Esophagus muscularis mucosa (tissue), 4 donors: ENCODE results near the gene DSCAML1.

Experiments
- EP300 ChIP-seq: sonication (generic); formaldehyde crosslinking; IDR thresholded peaks from one replicate; pipeline ENCODE4 v1.6.1; 2017; ENCODE audit warnings: antibody characterized with exemption
- POLR2A ChIP-seq: fragments of 450-650 bp; IDR thresholded peaks from one replicate; pipeline ENCODE4 v1.6.1; 2017; ENCODE audit warnings: antibody characterized with exemption, moderate library complexity, mild to moderate bottlenecking, low read depth
- TF ChIP-seq, protein P1 (sequence below), 3 experiments: fragments of 200-600 bp in 2 of 3; fragments of 450-650 bp in 1 of 3; sonication (generic) in 2 of 3; IDR thresholded peaks; one replicate each; pipeline ENCODE4 v1.5.1; 2017 to 2019; ENCODE audit warnings: antibody characterized with exemption in 3 of 3, mild to moderate bottlenecking in 2 of 3, moderate library complexity in 1 of 3

DNA sequence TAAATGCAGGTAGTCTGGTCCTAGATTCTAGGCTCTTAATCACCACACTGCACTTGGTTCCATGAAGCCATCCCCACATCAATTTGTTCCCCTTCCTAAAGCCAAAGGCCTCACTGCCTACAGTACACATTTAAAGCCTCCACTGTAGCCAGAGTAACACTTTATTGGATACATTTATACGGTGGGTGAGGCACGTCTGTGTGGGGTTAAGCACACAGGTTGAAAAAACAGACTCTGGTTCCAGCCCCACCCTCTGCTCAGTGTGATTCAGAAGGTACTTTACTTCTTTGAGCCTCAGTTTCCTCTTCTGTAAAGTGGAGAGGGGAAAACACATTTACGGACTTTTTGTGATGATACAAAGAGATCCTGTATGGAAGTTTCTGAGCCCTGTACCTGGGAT is 22.5 kb downstream of the DSCAML1 start:
- TF ChIP-seq POLR2A = no peak
- TF ChIP-seq, protein P1, sequence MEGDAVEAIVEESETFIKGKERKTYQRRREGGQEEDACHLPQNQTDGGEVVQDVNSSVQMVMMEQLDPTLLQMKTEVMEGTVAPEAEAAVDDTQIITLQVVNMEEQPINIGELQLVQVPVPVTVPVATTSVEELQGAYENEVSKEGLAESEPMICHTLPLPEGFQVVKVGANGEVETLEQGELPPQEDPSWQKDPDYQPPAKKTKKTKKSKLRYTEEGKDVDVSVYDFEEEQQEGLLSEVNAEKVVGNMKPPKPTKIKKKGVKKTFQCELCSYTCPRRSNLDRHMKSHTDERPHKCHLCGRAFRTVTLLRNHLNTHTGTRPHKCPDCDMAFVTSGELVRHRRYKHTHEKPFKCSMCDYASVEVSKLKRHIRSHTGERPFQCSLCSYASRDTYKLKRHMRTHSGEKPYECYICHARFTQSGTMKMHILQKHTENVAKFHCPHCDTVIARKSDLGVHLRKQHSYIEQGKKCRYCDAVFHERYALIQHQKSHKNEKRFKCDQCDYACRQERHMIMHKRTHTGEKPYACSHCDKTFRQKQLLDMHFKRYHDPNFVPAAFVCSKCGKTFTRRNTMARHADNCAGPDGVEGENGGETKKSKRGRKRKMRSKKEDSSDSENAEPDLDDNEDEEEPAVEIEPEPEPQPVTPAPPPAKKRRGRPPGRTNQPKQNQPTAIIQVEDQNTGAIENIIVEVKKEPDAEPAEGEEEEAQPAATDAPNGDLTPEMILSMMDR (IDR thresholded peaks at IDR 0.05) = no peak
- no peak for TF ChIP-seq EP300
